ENCODE data around the gene GDA.

- TF ChIP-seq ZBTB7A (IDR thresholded peaks at IDR 0.05; ENCODE audit: low read depth) (no peak), FOXM1 (IDR thresholded peaks at IDR 0.05; ENCODE audit: borderline replicate concordance, low read depth) (no peak), CREB1 (IDR thresholded peaks at IDR 0.05; ENCODE audit: low read depth) (no peak), RAD21 (IDR thresholded peaks at IDR 0.05; ENCODE audit: low read depth) (no peak), EP300 (IDR thresholded peaks at IDR 0.05; ENCODE audit: borderline replicate concordance) (no peak), TAF1 (IDR thresholded peaks at IDR 0.05; ENCODE audit: low read depth) (no peak), TEAD4 (IDR thresholded peaks at IDR 0.05) (no peak), USF1 (IDR thresholded peaks at IDR 0.05) (no peak), MAX (IDR thresholded peaks at IDR 0.05) (no peak), TCF12 (IDR thresholded peaks at IDR 0.05; ENCODE audit: low read depth) (no peak), EGR1 (IDR thresholded peaks at IDR 0.05) (no peak), NFIC (IDR thresholded peaks at IDR 0.05) (no peak)
Measured at GRCh38 chr9:72150127-72150526, 887 bp downstream of the GDA start.
